Limb (tissue), 2 donors: ENCODE measurements around the gene ZNF827.

ENCODE experiments used
- DNase-seq, 2 donors: peaks; one replicate each; pipeline ENCODE4 v3.0.0-alpha.2; 2016; ENCODE audit errors: extremely low spot score in 2 of 2

The ZNF827 gene, protein sequence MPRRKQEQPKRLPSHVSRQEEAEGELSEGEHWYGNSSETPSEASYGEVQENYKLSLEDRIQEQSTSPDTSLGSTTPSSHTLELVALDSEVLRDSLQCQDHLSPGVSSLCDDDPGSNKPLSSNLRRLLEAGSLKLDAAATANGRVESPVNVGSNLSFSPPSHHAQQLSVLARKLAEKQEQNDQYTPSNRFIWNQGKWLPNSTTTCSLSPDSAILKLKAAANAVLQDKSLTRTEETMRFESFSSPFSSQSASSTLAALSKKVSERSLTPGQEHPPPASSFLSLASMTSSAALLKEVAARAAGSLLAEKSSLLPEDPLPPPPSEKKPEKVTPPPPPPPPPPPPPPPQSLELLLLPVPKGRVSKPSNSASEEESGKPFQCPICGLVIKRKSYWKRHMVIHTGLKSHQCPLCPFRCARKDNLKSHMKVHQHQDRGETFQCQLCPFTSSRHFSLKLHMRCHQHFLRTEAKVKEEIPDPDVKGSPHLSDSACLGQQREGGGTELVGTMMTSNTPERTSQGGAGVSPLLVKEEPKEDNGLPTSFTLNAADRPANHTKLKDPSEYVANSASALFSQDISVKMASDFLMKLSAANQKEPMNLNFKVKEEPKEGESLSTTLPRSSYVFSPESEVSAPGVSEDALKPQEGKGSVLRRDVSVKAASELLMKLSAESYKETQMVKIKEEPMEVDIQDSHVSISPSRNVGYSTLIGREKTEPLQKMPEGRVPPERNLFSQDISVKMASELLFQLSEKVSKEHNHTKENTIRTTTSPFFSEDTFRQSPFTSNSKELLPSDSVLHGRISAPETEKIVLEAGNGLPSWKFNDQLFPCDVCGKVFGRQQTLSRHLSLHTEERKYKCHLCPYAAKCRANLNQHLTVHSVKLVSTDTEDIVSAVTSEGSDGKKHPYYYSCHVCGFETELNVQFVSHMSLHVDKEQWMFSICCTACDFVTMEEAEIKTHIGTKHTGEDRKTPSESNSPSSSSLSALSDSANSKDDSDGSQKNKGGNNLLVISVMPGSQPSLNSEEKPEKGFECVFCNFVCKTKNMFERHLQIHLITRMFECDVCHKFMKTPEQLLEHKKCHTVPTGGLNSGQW

DNA sequence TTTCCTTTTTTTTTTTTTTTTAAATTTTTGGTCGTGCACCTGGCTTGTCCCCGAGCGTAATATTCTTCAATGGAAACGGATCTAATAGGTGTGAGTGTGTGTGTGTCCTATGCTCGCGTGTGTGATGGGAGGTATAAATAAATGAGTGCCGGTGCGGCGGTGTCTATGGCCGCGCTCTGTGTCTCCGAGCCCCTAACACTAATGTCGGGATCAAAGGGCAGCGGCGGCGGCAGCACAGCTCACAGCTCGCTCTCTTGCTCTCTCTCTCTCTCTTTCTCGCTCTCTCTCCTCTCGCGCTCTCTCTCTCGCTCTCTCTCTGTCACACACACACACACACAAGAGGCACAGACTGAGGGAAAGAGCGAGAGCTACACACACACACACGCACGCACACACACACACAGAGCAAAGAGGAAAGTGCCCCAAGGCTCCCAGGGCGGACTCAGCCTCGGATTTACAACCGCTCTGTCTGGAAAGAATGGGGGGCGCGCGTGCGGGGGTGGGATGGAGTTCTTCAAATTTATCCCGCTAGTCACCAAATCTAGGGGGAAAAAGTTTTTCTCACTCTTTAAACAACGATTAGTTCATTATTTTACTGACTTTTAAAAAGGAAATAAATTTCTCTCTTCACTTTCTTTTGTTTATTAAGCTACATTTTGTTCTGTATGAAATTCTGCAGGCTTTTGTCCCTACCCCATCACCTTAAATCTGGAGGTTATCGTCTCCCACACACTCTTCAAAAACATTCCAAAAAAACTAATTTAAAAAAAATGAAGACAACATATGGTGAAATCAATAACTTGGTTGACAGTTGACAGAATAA, at the start of gene ZNF827:
Gene ZNF827, minus strand, starts transcription at position 206 of the 823 bp plus-strand sequence. CDS start 416 bp downstream, outside the sequence.
- DNase-seq = peak; percentile 67 to 84

DNA sequence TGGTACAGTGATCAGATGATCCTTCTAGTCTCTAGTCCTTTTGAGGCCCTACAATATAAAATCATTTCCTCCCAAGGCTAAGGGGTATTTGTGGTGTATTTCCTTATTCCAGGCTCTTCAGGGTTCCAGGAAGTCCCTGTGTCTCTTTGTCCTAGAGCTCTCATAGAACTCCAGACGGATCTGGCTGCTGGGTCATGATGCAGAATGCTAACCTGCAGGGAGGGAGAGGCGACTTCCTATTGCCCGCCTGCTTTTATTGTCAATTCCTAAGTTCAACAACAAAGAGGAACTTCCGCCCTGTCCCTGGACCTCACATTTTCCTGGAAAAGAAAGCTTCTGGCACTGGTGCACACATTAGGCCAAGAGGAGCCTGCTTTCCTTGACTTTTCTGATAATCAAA, 45.9 kb upstream of the ZNF827 start:
- DNase-seq = no peak

DNA sequence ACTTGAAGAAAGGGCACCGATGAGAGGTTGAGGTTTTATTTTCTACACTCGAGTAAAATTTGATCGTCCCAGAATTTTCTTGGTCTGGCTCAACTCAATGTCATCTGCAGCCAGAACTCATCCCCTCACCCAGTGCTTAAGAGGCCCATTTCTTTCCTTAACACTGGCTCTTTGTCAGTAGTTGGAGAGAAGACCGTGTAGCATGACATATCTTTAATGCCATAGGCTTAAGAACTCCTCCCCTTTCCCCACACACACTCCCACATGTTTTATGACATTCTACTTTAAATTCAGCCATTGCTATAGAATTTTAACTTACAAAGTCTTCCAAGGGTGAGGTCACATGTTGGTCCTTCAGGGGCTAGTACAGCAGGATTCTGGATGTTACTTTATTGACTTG, 44.2 kb upstream of the ZNF827 start:
- no peak for DNase-seq

DNA sequence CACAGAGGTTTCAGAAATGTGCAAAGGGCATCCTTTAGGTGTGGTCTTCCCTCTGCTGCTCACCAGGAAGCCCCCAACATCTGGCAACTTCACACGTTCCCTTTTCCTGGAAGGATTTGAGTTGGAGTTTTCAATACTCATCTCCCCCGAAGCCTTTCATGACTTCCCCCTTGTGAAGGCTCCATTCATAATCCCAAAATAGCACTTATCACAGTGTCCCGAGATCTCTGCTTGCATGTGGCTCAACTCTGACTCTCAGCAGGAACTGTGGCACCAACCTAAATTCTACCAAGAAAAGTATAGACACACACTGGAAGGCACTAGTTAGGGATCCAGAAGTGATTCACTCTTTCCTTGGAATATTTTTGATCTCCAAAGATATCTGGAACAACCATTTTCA, 40.5 kb upstream of the ZNF827 start:
- DNase-seq = no peak

DNA sequence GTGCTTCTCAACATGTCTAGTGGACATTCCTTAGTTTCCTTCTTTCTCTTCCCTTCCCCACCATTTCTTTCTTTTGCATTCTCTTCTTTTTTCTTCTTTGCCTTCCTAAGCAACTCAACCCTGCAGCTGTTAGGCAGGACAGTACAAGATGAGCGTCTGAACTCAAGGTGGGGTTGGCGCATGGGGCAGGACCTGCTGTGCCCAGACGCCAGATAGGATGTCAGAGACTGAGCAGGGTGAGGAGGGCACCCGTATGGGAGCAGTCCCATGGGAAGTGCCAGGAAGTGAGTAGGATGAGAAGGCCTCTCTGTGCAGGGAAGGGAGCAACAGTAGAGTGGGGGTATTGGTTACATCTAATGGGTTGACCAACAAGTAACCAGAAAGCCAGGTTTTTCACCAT, 38.1 kb upstream of the ZNF827 start:
- DNase-seq = no peak

DNA sequence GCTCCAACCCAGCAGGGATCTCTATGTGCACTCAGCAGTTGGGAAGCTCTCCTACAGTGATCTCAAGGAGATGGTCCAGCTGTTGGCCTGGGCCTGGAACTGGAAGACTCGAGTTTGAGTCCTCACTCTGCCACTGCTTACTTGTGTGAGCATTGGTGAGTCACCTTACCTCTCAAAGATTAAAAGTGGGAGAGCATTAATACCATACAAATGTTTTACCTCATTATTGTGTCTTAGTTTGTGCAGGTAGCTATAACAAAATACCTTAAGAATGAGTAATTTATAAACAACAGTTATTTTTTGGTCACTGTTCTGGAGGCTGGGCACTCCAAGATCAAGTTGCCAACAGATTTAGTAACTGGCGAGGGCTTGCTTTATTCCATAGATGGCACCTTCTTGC, 21.4 kb upstream of the ZNF827 start:
- DNase-seq = no peak

DNA sequence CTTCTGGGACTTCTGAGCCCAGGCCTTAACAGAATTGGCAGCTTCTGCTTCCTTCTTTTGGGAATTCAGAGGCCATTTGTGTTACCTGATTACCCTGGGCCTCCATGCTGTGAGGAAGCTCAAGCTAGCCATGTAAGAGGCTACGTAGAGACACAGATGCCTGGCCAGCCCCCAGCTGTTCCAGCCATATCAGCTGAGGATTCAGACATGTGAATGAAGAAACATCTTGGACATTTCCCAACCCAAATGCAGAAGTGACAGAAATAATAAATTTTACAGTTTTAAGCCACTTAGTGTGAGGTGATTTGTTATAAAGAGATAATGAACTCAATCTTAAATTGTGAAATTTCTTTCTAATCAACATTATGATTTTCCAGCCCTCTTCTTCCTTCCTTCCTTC, 18.7 kb upstream of the ZNF827 start:
- DNase-seq = no peak

DNA sequence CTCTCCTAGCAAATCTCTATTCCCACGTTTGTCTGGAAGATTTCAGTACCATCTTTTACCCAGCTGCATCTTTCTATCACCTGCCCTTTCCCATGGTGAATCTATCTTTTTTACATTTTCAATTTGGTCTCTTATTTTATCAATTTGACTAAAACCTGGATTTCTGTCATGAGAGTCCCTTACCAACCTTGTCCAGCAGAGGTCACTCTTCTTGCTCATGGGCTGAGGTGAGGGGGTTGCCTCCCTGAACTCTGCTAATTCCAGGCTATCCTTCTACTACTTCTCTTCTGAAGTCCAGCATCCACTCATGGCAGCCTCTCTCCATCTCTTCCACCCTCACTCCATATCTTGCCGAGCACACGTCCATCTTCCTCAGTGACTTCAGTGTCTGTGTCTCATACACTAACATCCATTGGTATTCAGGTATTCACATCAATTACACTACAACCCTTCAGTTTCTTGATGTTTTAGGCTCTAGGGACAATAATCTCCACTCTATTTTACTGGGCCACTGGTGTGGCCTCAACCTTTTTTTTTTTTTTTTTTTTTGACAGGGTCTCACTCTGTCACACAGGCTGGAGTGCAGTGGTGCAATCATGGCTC, 17.8 kb upstream of the ZNF827 start:
- peak in 1 of 2 donors; percentile 37 for DNase-seq

DNA sequence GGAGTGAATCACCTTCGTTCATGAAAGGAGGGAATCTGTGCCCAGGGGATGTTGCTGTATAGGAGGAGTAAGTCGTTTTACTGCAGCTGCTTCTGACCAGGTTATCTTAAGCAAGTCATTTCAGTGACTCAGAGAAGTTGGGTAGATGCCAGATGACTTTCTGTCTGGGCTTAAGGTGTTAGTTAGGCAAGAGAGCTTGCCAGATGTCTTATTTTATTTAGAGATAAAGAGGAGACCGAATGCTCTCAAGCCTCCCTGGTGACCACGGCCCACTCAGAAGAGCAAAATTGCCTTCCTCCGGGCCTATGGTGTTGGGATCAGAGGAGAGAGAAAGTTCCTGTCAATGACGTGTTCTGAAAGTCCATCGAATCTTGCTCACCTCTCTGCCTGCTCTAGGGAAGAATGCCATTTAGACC, 16.3 kb upstream of the ZNF827 start:
- no peak for DNase-seq

DNA sequence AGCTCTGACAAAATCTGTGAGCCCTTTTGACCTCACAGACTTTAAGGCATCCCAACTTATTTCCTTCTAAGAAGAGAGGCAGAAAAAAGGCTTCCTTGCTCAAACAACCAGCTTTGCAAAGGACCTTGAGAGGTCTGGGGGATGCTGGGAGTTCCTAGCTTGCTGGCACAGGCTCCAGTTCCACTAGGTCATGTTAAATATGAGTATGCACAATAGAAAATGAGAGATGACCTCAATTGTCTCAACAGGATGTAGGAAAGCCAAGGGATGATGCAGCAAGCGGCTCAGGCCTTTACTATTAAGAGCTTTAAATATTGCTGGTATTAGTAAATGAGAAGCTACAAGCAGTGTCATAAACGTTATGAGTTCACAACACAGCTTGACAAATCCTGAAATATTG, 13.3 kb upstream of the ZNF827 start:
- DNase-seq = no peak

DNA sequence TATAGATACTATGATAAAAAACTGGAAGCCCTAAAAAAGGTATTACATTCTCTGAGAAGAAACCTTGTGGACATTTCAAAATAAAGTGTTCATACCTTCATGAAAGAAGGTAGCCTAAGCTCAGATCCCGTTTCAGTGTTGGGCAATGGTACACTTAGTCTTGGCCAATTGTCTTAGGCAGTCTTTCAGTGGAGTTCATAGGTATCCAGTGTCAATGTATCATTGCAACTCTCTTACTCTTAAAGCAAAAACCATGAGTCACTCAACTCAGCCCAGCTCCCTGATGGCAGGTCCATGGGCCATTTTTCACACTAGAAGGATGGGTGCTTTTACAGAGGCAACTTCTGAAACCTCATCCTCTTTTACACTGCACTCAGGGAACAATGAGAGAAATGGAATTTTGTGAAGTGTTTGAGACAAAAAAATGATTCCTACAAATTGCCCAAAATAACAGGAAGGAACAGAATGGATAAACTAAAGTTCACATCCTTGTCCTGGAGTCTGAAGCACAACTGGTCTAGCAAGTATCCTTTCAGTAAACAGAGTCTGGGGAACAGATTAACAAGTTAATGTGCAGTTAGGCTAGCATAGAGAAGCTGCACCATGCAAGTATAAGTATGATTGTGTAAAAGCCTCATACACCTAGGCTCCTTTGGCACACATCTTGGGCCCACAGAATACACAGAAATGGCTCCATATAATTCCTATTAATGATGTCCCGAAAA, 7.0 kb upstream of the ZNF827 start:
- DNase-seq = no peak

DNA sequence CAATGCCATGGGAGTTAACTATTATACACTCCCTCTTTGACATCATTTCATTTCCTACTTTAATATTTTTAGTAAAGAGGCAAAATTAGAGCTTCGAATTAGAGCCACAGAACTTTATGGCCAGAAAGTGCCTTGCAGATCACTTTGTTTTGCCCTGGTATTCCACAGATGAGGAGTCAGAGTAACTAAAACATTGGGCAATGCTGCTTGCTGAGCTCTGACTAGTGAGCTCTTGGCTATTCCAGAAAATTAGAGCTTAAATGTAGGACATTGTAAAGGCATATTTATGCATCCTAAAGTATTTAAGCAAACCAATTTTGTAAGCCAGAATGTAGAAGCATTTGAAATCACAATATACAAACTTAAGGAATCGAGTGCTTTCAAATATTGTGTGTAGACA, 6.3 kb upstream of the ZNF827 start:
- DNase-seq = no peak

DNA sequence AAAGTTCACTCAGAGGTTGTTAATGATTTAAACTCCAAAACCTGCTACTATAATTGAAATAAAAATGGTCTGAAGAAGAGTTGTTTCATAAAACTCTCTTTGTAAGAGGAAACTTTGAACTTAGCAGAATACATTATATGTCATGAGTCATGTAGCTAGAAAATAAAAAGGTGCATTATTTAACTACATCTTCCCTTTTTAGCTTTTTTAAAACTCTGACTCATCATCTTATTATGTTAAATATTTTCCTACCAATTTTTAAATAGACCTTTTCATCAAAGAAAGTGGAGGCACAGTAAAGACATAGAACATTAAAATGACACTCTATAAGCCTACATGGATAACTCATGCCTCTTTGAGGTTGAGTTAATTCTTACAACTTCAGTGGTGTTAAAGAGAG, 1.2 kb upstream of the ZNF827 start:
- no peak for DNase-seq

DNA sequence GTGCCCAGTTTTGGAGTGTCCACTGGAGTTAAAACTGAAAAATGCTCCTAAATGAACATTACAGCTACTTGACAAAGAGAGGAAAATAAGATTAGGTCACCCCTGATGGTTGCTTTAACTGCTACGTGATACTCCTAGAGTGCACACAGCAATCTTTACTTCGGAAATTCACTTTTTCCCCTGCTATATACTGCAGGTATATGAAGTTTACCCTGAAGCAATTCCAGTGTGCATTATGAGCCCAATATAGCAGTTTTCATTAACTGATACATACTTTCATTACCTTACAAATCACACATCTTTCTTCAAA, 773 bp upstream of the ZNF827 start:
- peak in 1 of 2 donors; percentile 36 for DNase-seq

DNA sequence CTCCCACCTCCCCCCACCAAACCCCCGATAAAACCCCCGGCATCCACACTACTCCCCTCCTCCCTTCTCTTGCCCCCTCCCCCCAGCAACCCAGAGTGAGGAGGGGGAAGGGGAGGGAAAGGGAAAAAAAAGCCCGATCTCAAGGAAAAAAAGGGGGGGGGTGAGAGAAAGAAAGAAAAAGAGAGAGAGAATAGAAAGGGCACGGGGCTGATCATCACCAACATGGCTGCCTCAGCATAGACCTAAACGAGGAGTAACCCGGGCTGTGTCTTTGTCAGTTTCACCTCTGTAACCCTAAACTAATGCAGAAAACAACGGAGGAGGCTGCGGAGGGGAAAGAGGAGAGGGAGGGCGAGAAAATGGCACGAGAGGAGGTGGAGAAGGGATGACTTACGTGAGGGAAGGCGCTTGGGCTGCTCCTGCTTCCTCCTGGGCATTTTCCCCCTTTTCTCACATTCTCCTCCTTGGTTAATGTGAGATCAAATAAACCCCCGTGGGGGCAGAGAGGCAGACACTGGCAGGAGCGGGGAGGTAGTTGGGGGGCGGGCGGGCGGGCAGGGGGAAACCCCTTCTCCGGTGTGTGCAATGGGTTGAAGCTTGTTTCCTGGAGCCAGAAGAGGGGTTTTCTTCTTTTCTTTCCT, 532 bp downstream of the ZNF827 start:
- DNase-seq = peak in 1 of 2 donors; percentile 47

DNA sequence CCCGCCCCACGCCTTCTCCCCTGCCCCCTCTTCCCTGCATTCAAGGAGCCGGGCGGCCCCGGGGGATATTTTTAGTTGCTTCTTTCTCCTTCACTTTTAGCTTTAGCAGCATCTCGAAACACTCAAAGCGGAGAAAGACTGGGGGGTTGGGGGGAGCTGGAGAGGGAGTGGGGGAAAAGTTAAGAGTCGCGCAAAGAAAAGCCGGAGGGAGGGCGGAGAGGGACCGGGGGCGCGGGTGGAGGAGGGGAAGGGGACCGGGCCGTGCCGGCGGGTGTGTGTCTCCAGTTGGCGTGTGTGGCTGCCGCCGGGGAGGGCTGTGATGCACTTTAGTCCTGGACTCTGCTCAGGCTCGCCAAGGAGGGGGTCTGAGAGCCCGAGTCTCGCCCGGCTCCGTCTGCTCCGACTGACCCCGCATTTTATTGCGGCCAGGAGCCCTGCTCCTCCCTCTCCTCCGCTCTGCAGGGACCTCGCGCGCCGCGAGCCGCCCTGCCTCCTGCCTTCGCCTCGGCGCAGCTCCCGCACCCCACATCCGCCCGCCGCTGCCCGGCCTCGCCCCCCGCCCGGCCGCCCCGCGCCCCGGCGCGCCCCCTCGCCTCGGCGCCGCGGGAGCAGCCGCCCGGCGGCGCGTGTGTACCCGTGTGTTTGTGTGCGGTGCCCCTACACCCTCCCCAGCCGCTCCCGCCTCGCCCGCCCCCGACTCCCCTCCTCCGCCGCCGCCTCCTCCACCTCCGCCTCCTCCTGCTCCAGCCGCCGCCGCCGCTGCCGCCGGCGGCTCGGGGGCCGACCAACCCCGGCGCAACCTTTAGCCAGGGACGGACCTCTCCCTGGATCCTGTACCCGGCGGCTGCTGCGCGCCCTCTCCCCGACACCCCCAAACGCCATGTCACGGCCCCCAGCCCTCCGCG, 1.4 kb downstream of the ZNF827 start:
- peak; percentile 81 to 88 for DNase-seq

DNA sequence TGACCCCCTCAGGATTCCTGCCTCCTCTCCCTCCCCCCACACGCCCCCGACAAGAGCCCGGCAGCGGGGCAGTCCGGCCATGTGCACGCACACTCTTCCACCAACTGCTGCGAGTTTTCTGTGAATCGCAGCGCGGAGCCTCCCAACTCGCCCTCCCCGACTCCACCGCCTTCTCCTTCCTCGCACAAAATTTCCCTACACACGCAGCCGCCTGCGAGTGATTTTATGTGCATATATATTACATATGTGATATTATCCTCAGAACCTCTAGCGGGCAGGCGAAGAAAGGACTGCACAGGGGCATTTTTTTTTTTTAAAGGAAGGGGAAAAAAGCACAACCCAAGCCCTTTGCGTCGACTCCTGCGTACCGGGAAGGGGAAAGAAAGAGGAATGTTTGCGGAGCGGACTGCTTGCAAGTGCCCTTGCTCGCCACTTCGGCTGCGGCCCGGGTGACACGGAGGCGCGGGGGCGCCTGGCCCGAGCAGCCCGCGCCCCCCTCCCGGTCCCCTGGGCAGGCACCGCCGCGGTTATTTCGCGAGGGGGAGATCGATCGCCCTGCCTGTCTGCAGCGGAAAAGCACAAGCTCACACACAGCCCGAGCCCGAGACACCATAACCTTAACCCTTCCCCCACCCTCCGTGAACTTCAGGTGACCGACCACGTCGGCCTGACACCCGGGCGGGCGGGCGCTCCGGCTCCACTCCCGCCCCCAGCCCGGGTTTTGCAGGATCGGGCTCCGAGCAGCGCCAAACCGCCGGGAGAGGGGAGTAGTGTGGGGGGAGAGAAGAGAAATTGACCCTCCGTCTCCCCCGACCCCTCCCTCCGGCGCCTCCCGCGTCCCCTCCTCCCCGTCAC, 2.3 kb downstream of the ZNF827 start:
- DNase-seq = peak; percentile 89 to 92
